HG02885 (cell line): Measurements from ENCODE around the gene MAP1LC3B2.
"Not testable (repeated sequence)": the region's sequence is repeated elsewhere in the genome, so short reads cannot be mapped to it uniquely, and the experiment has no call there.

Experiments
- ATAC-seq: cut with Tn5 transposase; IDR thresholded peaks from one replicate; pipeline ENCODE4 v1.9.1; 2021; ENCODE audit warnings: mild to moderate bottlenecking; ENCODE audit not compliant: unreplicated experiment, poor library complexity

The MAP1LC3B2 gene

DNA sequence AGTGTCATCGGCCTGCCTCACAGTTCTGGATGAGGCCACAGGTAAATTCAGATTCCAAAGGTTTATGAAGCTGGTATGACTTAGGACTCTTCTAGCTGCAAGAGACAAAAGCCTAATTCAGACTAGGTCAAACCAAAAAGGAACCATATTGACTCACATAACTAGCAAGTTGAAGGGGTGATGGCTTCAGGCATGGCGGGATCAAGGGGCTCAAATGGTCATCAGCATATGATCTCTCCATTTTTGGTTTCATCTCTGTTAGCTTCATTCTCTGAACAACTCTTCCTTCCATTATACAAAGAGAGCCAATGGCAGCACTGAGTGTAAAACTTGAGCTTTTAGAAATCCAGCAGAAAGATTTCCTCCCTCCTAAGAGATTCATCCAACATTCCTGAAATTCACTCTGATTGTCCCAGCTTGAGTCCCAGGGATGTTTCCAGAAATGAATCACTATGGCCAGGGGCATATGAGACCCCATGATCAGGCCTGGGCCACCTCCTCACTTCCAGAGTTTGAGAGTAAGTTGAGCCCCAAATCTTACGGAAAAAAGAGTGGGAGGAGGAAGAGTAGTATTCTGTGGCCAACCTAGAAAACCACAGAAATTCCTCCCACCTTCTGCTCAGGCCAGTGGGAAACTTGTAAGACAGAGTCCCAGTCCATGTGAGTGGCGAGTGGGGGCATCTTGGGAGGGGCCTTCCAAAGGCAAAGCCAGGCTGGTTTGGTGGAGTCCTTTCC lies 2.0 kb upstream of the MAP1LC3B2 start:
- ATAC-seq: no peak

DNA sequence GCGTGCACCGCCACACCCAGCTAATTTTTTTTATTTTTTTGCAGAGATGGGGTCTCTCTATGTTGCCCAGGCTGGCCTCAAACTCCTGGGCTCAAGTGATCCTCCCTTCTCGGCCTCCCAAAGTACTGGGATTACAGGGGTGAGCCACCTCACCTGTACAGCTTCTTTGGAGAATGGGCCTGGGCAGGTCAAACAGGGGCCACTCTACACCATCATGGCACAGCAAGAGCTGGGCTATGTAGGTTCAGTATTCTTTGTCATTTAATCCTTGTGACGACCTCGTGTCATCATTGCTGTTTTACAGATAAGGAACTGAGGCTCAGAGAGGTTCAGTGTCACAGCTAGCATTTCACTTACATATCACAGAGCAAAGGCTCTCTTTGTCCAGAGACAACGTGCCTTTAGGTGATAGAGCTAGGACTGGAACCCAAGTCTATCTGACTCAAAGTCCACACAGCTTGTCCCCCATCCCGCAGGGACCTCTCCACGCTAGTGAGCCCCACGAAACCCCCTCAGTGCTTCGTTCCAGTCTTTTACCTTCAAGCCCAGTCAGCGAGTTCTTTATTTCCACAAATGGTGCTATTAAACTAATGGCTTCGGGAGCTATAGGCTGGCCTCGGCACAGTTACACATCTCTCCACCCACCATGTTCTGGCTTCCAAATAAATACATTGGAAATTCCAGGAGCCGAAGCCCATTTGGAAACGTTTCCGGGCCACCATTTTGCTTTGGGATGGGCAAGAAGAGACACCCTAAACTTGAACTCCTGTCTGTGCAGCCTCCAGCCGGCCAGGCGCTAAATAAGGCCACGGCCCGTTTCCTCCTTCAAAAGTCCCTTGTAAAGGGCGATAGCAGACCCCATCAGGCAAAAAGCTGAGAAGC lies 660 bp upstream of the MAP1LC3B2 start:
- ATAC-seq: no peak

DNA sequence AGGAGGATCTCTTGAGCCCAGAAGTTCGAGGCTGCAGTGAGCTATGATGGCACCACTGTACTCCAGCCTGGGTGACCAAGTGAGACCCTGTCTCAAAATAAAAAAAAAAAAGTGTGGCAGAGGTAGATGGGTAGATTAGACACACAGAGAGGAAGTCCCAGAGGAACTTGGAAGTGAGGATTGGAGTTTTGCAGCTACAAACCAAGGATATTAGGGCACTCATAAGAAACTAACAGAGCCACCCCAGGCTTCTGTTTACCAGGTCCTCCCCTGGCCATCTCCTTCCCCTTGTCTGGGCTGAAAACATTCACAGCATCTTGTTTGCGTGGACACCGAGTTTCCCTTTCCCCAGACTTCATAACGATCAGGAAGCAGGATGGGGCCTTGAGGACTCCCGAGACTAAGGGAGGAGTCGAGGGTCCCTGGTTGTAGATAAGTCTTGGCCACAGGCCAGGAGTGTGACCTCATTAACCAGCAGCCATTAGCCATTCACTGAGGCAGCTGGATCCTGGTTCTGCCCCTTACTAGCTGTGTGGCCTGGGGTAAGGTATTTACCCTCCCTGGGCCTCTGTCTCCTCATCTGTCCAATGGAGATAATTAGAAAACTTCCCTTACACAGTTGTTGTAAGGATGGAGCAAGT lies 2.1 kb downstream of the MAP1LC3B2 start:
- ATAC-seq: no peak

DNA sequence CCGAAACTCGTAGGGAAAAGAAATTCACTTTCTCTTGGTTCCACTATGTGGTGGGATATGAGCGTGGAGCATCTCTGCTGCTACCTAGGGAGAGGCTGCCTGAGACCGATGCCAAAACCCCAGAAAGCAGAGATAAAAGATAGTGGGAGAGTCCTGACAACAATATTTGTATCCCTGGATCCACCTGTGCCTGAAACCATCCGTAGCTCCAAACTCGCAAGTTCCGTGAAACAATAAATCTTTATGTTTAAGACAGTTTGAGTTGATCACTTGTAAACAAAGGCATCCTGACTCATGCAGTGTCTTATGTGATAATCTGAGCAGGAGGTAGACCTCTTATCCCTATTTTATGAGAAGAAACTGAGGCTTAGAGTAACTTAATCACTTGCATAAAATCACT lies 2.9 kb downstream of the MAP1LC3B2 start:
- no peak for ATAC-seq

DNA sequence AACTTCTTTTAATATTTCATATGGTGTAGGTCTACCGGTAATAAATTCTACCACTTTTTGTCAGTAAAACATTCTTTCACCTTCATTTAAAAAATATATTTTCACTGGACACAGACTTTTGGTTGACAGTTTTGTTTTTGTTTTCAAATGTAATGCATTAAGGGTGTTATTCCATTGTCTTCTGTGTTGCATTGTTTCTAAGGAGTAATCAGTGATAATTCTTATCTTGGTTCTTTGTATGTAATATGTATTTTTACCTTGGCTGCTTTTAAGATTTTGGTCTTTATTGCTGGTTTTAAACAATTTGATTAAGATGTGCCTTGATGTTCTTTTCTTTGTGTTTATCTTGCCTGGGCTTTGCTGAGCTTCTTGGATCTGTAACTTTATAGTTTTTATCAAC lies 4.1 kb downstream of the MAP1LC3B2 start:
- no peak for ATAC-seq

DNA sequence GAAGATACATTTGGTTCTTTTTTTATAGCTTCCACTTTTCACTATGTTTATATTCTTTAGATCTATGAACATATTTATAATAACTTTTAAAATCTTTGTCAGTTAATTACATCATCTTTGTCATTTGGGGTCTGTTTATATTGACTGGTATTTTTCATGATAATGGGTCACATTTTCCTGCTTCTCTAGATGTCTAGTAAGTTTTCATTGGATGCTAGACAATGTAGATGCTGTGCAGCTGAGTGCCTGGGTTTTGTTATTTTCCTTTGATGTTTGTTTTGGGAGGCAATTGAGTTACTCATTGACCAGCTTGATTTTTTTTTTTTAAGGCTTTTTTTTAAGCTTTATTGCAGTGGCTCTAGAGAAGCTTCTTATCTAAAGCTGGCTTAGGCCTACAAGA lies 4.9 kb downstream of the MAP1LC3B2 start:
- ATAC-seq: no peak

DNA sequence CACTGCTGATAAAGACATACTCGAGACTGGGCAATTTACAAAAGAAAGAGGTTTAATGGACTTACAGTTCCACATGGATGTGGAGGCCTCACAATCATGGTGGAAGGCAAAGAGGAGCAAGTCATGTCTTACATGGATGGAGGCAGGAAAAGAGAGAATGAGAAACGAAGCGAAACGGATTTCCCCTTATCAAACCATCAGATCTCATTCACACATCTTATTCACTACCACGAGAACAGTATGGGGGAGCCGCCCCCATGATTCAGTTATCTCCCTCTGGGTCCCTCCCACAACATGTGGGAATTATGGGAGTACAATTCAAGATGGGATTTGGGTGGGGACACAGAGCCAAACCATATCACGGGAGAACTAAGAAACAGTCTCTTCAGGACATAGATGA lies 6.0 kb downstream of the MAP1LC3B2 start:
- not testable (repeated sequence) for ATAC-seq

DNA sequence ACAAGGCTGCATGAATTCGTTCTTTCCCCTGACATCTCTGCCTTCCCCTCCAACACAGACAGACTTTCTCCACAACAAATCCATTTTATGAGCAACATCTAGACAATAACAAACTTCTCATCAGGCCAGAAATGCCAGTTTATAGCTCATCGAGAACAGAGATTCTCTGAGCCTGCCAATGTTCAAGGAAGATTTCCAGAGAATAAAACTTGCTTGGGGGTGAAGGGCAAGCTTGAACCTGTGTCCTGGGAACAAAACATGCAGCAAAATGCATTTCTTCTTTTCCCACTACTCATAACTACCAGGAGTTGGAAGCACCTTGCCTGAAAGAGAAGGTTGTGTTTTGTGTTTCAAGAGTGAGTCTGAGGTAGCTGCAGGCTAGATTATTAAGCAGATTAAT lies 6.8 kb downstream of the MAP1LC3B2 start:
- no peak for ATAC-seq

DNA sequence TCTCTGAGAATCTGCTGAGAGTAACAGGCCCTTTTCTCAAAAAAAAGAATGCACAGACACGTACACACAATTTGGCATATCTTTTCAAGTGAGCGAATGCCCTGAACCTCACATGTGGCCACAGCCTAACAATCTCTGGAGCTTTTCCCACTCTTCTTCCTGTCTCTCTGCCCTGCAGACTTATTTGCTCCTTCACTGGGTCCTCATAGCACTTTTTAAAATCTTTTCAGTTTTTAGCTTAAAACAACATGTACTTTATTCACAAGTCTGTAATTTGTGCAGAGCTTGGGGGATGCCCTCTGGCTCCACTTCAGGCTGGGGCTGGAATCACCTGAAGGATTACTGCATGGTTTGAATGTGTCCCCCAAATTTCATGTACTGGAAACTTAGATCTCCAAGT lies 9.0 kb downstream of the MAP1LC3B2 start:
- ATAC-seq: no peak

DNA sequence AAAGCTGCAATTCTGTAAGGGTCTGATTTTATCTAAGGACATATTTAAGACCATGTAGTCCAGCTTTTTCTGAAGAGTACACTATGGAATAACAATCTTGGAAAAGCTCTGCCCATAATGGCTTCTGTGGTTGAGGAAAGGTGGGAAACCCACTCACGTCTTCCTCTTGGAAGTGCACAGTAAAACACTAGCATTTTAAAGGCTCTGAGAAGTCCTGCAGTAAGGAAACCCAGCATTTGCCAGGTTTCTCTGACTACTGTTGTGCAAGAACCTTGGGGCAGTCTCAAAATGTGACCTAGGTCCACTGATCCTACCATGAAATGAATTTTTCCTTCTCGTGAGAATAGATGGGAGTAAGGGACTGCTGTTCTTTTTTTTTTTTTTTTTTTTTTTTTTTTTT lies 11.9 kb downstream of the MAP1LC3B2 start:
- no peak for ATAC-seq

DNA sequence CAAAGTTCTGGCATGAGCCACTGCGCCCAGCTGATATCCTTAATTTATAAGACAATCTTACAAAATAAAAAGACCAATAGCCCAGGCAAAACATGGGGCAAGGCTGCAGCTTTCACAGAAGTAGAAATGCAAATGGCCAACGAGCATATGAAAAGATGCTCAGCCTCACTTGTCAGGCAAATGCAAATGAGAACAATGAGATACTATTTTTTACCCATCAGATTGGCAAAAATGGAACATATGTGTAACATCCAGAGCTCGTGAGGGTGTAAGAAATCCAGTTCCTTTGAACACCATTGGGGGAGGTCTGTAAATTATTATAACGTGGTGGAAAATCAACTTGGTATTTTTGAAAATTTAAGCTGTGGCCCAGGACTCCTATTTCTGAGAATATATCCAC lies 14.6 kb downstream of the MAP1LC3B2 start:
- no peak for ATAC-seq

DNA sequence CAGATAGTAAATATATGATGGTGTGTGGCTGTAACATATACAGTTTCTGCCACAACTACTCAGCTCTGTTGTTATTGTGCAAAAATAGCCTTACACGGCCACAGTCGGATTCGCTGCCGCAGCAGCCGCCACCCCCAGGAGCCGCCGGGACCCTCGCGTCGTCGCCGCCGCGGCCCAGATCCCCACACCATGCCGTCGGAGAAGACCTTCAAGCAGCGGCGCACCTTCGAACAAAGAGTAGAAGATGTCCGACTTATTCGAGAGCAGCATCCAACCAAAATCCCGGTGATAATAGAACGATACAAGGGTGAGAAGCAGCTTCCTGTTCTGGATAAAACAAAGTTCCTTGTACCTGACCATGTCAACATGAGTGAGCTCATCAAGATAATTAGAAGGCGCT lies 16.6 kb downstream of the MAP1LC3B2 start:
- not testable (repeated sequence) for ATAC-seq

DNA sequence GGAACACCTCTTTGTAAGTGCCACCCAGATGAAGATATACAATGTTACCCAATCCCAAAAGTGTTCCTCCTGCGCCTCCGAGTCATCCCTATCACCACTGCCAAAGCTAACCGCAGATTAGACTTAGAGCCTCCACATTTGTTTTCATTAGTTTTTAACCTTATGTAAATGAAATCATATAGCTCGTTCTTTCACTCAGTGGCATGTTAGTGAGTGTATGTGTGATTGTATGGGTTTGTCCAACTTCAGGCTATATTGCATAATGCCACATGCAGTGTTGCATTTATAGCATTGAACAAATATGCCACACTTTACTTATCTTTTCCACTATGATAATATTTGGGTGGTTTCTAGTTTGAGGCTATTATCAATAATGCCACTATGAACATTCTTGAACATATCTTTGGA lies 18.0 kb downstream of the MAP1LC3B2 start:
- ATAC-seq: no peak

DNA sequence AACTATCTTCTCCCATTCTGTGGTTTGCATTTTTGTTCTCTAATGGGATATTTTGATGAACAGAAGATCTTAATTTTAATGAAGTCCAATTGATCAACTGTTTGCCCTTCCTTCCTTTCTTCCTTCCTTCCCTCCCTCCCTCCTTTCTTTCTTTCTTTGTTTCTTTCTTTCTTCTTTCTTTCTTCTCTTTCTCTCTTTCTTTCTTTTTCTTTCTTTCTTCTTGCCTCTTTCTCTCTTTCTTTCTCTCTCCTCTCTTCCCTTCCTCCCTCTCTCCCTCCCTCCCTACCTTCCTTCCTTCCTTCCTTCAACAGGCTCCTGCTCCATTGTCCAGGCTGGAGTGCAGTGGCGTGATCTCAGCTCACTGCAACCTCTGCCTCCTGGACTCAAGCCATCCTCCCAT lies 18.9 kb downstream of the MAP1LC3B2 start:
- no peak for ATAC-seq

DNA sequence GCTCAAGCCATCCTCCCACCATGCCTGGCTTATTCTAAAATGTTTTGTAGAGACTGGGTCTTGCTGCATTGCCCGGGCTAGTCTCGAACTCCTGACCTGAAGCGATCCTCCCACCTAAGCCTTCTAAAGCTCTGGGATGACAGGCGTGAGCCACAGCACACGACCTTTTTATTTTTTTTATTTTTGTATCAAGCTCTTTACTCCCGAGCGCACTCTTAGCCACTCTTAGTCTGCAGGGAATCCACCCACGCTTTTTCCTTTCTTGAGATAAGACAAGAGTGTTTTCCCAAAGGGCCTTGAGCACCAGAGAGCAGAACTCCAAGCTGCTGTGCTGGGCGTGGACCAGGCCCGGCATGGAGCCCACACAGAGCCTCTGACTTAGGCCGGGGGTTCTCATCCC lies 23.4 kb downstream of the MAP1LC3B2 start:
- ATAC-seq: no peak

DNA sequence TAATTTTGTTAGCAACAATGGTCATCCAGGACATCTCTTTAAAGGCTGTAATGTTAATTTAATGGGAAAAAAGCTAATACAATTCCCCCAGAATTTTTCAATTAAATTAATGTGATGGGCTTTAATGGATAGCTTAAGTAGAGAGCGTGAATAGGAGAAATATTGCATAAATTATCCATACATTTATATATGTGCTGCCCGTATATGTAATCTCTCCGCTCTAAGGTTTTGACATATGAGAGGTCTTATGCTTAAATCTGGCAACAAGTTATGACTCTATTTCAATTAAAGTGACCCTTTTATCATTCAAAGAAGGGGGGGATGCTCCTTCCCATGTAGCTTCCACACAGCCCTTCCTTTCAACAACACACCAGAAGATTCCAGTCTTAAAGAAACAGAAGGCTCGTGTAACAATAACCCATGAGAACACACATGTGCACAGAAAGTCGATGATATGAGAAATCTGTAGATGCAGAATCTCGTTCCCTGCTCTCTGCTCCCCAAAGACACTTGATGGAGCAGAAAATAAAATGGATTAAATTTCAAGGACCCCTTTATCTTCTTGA lies 24.0 kb downstream of the MAP1LC3B2 start:
- ATAC-seq: no peak

DNA sequence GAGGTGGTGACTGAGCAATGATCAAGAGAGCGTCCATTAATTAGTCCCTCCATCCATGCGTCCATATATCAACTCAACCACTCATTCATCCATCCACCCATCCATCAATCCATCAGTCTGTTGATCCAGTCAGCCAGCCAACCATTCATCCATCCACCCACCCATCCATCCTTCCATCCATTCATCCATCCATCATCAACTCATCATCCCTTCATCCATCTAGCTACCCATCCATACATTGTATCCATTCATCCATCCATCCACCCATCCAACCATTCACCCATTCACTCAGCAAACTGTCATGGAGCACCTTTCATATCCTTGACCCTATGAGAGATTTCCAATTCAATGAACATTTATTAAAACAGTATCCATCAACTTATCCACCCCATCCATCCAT lies 28.1 kb downstream of the MAP1LC3B2 start:
- ATAC-seq: no peak

DNA sequence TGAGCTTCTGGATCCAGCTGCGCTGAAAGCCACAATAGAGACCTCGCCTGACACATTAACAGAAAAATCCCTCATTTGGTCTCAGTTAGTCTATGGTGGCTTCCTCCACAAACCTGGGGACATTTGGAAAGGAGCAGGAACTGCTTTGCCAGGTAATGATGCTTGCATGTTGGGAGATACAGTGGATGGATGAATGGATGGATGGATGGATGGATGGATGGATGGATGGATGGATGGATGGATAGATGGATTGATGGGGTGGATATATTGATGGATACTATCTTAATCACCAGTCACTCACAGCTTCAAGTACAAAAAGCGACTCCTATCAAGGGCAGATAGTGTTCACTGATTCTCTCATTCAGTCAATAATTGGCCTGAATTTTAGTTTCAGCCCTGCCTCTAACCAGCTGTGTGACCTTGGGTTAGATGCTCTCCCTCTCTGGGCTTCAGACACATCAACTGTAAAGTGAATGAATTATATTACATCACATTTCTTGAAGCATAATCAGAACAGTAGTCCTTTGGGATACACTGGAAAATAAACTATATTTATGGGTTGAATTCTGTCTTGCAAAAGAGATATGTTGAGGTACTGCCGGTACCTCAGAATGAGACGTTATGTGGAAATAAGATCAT lies 29.3 kb downstream of the MAP1LC3B2 start:
- no peak for ATAC-seq

DNA sequence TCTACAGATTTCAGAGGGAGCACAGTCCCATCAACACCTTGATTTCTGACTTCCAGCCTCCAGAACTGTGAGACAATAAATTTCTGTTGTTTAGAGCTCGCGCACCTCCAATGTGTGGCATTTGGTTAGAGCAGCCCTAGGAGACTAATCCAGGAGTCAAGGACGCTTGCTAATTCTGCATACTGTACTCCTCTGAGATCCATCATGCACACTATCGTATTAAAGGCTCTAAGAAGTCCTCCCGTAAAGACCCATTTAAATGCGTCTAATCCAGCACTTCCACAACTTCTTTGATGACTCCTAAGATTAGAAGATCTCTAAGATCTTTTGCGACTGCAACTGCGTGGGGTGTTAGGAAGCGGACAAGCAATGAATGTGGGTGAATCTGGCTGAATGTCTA lies 30.4 kb downstream of the MAP1LC3B2 start:
- no peak for ATAC-seq

DNA sequence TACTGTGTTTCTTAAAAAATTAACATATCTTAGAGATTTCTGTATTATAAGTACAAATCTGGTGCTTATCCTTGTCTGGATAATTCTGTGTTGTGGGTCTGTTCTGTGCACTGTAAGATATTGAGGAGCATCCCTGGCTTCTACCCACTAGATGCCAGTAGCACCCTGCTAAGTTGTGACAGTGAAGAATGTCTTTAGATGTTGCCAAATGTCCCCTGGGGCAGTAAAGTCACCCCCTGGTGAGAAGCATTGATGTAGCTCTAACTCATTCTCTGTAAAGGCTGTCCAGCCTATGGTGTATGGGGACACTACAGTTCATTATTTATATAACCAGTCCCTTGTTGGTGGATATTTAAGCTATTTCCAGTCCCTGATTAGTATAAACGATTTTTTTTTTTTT lies 31.4 kb downstream of the MAP1LC3B2 start:
- no peak for ATAC-seq
